HCT116 (cell line): ENCODE measurements around the gene POLD1.

ENCODE experiments used
- ELF1 ChIP-seq: IDR thresholded peaks from 2 replicates; pipeline ENCODE4 v1.6.1; 2012; ENCODE audit warnings: low read depth, borderline replicate concordance
- POLR2A ChIP-seq: IDR thresholded peaks from 2 replicates; pipeline ENCODE4 v1.7.0; 2011; ENCODE audit warnings: borderline replicate concordance; ENCODE audit not compliant: insufficient read depth, insufficient read length; ENCODE audit errors: extremely low read depth
- SRF ChIP-seq: IDR thresholded peaks from 2 replicates; pipeline ENCODE4 v1.6.1; 2012; ENCODE audit warnings: low read depth
- TF ChIP-seq, protein P1 (sequence below): IDR thresholded peaks from 2 replicates; pipeline ENCODE4 v1.6.1; 2012
- TF ChIP-seq, protein P2 (sequence below), 3 experiments: fragments of 200-600 bp in 1 of 3; sonication (generic) in 1 of 3; IDR thresholded peaks in 2 of 3; conservative IDR thresholded peaks in 1 of 3; 2 replicates each; pipeline ENCODE4 v1.5.1; 2012 to 2017; ENCODE audit warnings: low read depth in 2 of 3, low read length in 2 of 3, antibody characterized with exemption in 1 of 3, borderline replicate concordance in 1 of 3, control low read depth in 1 of 3, mild to moderate bottlenecking in 1 of 3, mixed read lengths in 1 of 3, mixed run types in 1 of 3, moderate library complexity in 1 of 3; ENCODE audit not compliant: insufficient read depth in 1 of 3

DNA sequence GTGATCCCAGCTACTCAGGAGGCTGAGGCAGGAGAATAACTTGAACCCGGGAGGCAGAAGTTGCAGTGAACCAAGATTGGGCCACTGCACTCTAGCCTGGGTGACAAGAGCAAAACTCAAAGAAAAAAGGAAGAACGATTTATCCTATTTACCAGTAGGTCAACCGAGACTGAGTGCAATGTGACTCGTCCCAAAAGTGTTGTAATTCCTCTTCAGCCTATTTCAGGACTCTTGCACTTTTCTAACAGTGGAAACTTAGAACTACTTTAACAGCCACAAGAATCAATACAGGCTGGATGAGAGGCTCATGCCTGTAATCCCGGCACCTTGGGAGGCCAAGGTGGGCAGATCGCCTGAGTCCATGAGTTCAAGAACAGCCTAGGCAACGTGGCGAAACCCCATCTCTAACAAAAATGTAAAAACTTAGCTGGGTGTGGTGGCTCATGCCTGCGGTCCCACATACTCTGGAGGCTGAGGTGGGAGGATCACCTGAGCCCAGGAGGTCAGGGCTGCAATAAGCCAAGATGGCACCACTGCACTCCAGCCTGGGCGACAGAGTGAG lies 12.2 kb upstream of the POLD1 start:
- TF ChIP-seq, protein P1, sequence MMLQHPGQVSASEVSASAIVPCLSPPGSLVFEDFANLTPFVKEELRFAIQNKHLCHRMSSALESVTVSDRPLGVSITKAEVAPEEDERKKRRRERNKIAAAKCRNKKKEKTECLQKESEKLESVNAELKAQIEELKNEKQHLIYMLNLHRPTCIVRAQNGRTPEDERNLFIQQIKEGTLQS, result no peak
- TF ChIP-seq, protein P2, sequence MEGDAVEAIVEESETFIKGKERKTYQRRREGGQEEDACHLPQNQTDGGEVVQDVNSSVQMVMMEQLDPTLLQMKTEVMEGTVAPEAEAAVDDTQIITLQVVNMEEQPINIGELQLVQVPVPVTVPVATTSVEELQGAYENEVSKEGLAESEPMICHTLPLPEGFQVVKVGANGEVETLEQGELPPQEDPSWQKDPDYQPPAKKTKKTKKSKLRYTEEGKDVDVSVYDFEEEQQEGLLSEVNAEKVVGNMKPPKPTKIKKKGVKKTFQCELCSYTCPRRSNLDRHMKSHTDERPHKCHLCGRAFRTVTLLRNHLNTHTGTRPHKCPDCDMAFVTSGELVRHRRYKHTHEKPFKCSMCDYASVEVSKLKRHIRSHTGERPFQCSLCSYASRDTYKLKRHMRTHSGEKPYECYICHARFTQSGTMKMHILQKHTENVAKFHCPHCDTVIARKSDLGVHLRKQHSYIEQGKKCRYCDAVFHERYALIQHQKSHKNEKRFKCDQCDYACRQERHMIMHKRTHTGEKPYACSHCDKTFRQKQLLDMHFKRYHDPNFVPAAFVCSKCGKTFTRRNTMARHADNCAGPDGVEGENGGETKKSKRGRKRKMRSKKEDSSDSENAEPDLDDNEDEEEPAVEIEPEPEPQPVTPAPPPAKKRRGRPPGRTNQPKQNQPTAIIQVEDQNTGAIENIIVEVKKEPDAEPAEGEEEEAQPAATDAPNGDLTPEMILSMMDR (IDR thresholded peaks at IDR 0.05 in 2 of 3, conservative IDR thresholded peaks at IDR 0.05 in 1 of 3; ENCODE audit: borderline replicate concordance in 1 of 3, insufficient read depth in 1 of 3, low read depth in 2 of 3, low read length in 2 of 3), result no peak
- TF ChIP-seq POLR2A (no peak), SRF (no peak), ELF1 (no peak)
